ENCODE measurements around the gene GPR3.
A peak's percentile ranks its signal among the peaks of the same experiment; 100 is the strongest.

Gene GPR3

GRCh38 chr1:27392096-27392777 lies at the start of gene GPR3:
TSS of gene GPR3 (plus strand) at chr1:27392622. CDS start at chr1:27393799, 1,177 bp downstream.
- DNase-seq = peak; percentile 81

GRCh38 chr1:27342778-27343638 lies 49.4 kb upstream of the GPR3 start:
- no peak for DNase-seq

GRCh38 chr1:27343639-27344025 lies 48.8 kb upstream of the GPR3 start:
- DNase-seq = no peak

- no peak for DNase-seq
Observed at GRCh38 chr1:27345272-27345671, 47.1 kb upstream of the GPR3 start.

- DNase-seq = no peak
Observed at GRCh38 chr1:27346357-27346756, 46.1 kb upstream of the GPR3 start.

- no peak for DNase-seq
Observed at GRCh38 chr1:27346991-27347624, 45.3 kb upstream of the GPR3 start.

- no peak for DNase-seq
Observed at GRCh38 chr1:27348861-27349783, 43.3 kb upstream of the GPR3 start.

GRCh38 chr1:27349784-27350662 lies 42.4 kb upstream of the GPR3 start:
- no peak for DNase-seq

GRCh38 chr1:27350663-27351540 lies 41.5 kb upstream of the GPR3 start:
- no peak for DNase-seq

GRCh38 chr1:27351541-27352107 lies 40.8 kb upstream of the GPR3 start:
- no peak for DNase-seq

- no peak for DNase-seq
Observed at GRCh38 chr1:27353166-27353565, 39.3 kb upstream of the GPR3 start.

GRCh38 chr1:27353629-27354028 lies 38.8 kb upstream of the GPR3 start:
- DNase-seq = no peak

- DNase-seq = no peak
Observed at GRCh38 chr1:27355683-27356082, 36.7 kb upstream of the GPR3 start.

- no peak for DNase-seq
Observed at GRCh38 chr1:27356277-27356618, 36.2 kb upstream of the GPR3 start.

GRCh38 chr1:27356619-27357280 lies 35.7 kb upstream of the GPR3 start:
- no peak for DNase-seq

GRCh38 chr1:27357281-27358037 lies 35.0 kb upstream of the GPR3 start:
- DNase-seq = no peak

GRCh38 chr1:27358038-27358927 lies 34.1 kb upstream of the GPR3 start:
- no peak for DNase-seq

GRCh38 chr1:27358928-27359313 lies 33.5 kb upstream of the GPR3 start:
- no peak for DNase-seq
